Fibroblast of upper back skin (primary cell): ENCODE measurements around the gene N4BP2.

Experiments used
- DNase-seq: peaks from one replicate; pipeline ENCODE4 v3.0.0-alpha.2; 2013

Gene N4BP2

GRCh38 chr4:40194602-40195161, 138.0 kb downstream of the N4BP2 start:
- DNase-seq = no peak

GRCh38 chr4:40195182-40196177, 138.8 kb downstream of the N4BP2 start:
- DNase-seq = no peak

- no peak for DNase-seq
These were observed 139.6 kb downstream of the N4BP2 start for GRCh38 chr4:40196272-40196671.

- DNase-seq = no peak
These were observed 140.2 kb downstream of the N4BP2 start, which contains the start of gene RHOH for GRCh38 chr4:40196724-40197281. TSS of gene RHOH (plus strand) at chr4:40197031. CDS start at chr4:40243387, 46,356 bp downstream.

GRCh38 chr4:40197879-40198689, 141.4 kb downstream of the N4BP2 start:
- DNase-seq = no peak

GRCh38 chr4:40199179-40199670, 142.6 kb downstream of the N4BP2 start:
- DNase-seq = no peak

GRCh38 chr4:40199999-40200874, 143.6 kb downstream of the N4BP2 start:
- DNase-seq = peak; percentile 48

GRCh38 chr4:40200875-40201801, 144.5 kb downstream of the N4BP2 start:
- DNase-seq = no peak

- DNase-seq = no peak
These were observed 145.2 kb downstream of the N4BP2 start for GRCh38 chr4:40201898-40202297.

GRCh38 chr4:40202474-40202873, 145.8 kb downstream of the N4BP2 start:
- DNase-seq = no peak

GRCh38 chr4:40204507-40205258, 148.0 kb downstream of the N4BP2 start:
- no peak for DNase-seq

- DNase-seq = no peak
These were observed 148.9 kb downstream of the N4BP2 start for GRCh38 chr4:40205259-40206198.

GRCh38 chr4:40206426-40206825, 149.8 kb downstream of the N4BP2 start:
- no peak for DNase-seq
